GM13977 (cell line): ENCODE results near the gene ECM1.

Experiments used
- DNase-seq: peaks from one replicate; pipeline ENCODE4 v3.0.0; 2012; ENCODE audit warnings: low spot score
- in situ Hi-C: fragments of 300-500 bp; cut with MboI; formaldehyde crosslinking; loops from one replicate; pipeline ENCODE4 v1.12.0; 2022; ENCODE audit warnings: low sequenced_read_pairs, low pct_unique_long_range_greater_than_20kb, mixed read lengths, inconsistent platforms; ENCODE audit not compliant: unreplicated experiment
- TF ChIP-seq, protein P1 (sequence below): IDR thresholded peaks from 2 replicates; pipeline ENCODE4 v1.5.1; 2012; ENCODE audit warnings: mild to moderate bottlenecking, control low read depth; ENCODE audit not compliant: insufficient read depth; ENCODE audit errors: extremely low read depth, missing control alignments

The ECM1 gene

DNA sequence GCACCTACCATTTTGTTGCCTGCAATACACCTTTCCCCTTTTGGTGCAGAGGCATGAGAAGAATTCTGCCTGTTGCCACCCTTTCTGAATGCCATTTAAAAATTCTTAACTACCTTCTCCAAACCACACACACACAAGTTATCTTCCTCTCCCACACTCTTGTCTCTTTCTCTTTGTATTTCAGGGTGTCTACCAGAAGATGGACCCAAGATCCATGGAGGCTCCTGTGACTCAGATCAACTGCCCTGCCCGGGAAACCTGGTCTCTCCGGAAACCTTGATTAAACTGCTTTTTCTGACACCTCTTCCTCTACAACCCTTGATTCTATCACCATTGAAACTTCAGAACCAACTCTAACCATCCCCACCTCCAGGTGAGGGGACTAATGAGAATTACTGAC lies 23.0 kb upstream of the ECM1 start:
- in situ Hi-C loops, result no loop called here
- no peak for DNase-seq
- TF ChIP-seq, protein P1, sequence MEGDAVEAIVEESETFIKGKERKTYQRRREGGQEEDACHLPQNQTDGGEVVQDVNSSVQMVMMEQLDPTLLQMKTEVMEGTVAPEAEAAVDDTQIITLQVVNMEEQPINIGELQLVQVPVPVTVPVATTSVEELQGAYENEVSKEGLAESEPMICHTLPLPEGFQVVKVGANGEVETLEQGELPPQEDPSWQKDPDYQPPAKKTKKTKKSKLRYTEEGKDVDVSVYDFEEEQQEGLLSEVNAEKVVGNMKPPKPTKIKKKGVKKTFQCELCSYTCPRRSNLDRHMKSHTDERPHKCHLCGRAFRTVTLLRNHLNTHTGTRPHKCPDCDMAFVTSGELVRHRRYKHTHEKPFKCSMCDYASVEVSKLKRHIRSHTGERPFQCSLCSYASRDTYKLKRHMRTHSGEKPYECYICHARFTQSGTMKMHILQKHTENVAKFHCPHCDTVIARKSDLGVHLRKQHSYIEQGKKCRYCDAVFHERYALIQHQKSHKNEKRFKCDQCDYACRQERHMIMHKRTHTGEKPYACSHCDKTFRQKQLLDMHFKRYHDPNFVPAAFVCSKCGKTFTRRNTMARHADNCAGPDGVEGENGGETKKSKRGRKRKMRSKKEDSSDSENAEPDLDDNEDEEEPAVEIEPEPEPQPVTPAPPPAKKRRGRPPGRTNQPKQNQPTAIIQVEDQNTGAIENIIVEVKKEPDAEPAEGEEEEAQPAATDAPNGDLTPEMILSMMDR, result no peak

DNA sequence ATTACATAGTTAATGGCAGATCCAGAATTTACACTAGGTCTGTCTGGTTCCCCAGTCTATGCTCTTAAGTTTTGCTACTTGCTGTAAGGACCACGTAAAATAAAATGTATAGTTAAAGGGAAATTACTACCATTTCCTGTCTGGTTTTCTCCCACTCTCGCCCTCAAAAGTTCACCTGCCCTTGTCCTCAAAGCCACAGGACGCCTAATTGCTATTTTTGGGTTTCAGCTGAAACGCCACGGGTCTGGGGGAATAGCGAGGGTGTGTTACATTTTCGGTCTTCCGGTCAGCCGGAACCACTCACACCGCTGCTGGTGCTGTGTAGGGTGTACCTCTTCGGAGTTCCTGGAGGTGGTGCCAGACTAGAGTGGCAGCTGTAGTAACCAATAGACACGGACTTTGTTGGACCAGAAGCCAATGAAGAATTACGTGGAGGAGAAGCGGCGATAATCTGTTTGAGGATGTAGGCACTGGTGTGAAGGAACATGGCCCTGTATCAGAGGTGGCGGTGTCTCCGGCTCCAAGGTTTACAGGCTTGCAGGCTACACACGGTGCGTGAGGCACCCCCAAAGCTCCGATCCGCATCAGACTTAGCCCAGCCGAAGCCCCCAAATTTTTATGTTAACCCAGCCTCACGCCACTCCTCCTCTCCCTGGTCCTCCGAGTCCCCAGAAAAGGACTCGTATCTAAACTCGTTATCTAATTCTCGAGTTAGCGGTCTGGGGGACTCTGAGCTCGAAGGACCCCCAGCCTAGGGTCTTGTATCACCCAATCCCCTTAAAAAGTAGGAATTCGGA lies 20.7 kb upstream of the ECM1 start, which contains the start of gene TARS2:
Gene TARS2 (plus strand): TSS at position 454 of the 797 bp plus-strand sequence. CDS start 32 bp downstream, at position 486.
- TF ChIP-seq, protein P1, result no peak

DNA sequence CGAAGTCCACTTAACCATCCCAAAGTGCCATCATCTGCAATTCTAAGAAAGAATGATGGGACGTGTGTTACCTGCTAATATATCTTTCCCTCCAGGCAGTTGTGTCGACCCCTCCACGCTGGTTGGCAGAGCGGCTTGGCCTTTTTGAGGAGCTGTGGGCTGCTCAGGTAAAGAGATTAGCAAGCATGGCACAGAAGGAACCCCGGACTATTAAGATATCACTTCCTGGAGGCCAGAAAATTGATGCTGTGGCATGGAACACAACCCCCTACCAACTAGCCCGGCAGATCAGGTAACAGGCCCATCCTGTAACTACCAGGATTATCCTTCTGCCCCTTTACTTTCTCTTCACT lies 20.2 kb upstream of the ECM1 start:
- in situ Hi-C loops, result no loop called here
- DNase-seq, result no peak
- TF ChIP-seq, protein P1, result no peak

More for the DNA sequence above, 20.7 kb upstream of the ECM1 start, which contains the start of gene TARS2:
- peak; percentile 95 for DNase-seq
- in situ Hi-C loops, result no loop called here

DNA sequence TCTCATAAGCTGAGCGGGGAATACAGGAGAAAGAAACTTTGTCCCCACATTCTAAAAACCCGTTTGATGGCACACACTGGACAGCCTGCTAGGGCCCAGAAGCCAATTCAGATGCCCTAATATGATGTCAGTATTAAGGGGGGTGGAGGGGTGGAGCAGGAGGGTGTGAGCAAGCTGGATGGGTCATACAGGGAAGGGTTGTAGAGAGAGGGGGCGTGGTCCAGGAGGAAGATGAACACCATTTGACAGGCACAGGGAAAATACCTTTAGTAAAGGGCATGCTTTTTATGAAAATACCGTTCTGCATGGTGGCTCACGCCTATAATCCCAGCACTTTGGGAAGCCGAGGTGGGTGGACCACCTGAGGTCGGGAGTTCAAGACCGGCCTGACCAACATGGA lies 14.7 kb upstream of the ECM1 start:
- in situ Hi-C loops, result no loop called here
- TF ChIP-seq, protein P1, result no peak
- no peak for DNase-seq

DNA sequence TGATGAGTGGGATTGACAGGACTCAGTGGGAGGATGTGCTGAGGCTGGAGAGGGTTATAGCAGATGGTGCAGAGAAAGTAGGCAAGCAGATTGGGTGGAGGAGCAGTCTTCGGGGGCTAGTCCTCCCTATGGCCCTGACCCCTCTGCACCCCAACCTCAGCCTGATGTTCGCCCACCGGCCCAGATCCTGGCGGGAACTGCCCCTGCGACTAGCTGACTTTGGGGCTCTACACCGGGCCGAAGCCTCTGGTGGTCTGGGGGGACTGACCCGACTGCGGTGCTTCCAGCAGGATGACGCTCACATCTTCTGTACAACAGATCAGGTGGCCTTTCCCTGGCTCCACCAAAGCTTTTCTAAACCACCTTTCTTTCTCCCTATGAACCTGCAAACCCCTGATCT lies 9.6 kb upstream of the ECM1 start:
- no peak for DNase-seq
- TF ChIP-seq, protein P1, result no peak
- in situ Hi-C loops, result no loop called here

DNA sequence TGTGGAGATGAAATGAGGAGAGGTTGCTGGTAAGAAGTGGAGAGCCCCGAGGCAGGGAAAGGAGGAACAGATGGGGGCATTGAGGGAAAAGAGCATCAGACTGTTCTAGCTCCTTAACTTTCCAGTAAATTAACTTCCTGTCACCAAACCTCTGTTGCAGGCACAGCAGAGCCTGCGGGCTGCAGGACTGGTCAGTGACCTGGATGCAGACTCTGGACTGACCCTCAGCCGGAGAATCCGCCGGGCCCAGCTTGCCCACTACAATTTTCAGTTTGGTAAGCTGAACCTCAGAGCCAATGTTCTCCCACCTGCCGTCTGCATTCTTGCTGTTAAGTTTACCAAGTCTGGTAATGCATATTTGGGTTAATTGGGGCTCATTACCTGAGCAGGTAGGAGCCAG lies 2.5 kb upstream of the ECM1 start:
- TF ChIP-seq, protein P1, result no peak
- in situ Hi-C loops, result no loop called here

More for the DNA sequence above, 2.5 kb upstream of the ECM1 start:
- DNase-seq, result no peak
